Gastroesophageal sphincter (tissue), 3 donors: ENCODE data around the gene MRPL53.

Experiments
- CTCF ChIP-seq, 4 experiments: fragments of 200-600 bp in 2 of 4; fragments of 450-650 bp in 2 of 4; sonication (generic) in 1 of 4; IDR thresholded peaks; one replicate each; pipeline ENCODE4 v1.5.1; 2017 to 2019; ENCODE audit warnings: antibody characterized with exemption in 4 of 4, mild to moderate bottlenecking in 2 of 4, moderate library complexity in 2 of 4
- EP300 ChIP-seq: sonication (generic); formaldehyde crosslinking; IDR thresholded peaks from one replicate; pipeline ENCODE4 v1.6.1; 2017; ENCODE audit warnings: antibody characterized with exemption, mild to moderate bottlenecking
- POLR2A ChIP-seq, 2 donors: fragments of 450-650 bp; IDR thresholded peaks; one replicate each; pipeline ENCODE4 v1.6.1; 2017; ENCODE audit warnings: antibody characterized with exemption in 2 of 2, mild to moderate bottlenecking in 2 of 2, moderate library complexity in 1 of 2
- POLR2AphosphoS5 ChIP-seq: sonication (generic); formaldehyde crosslinking; IDR thresholded peaks from one replicate; pipeline ENCODE4 v1.6.1; 2017; ENCODE audit warnings: antibody characterized with exemption

GRCh38 chr2:74438248-74438647 is 34.2 kb downstream of the MRPL53 start:
- no peak for TF ChIP-seq POLR2A (IDR thresholded peaks at IDR 0.05)
- no peak for TF ChIP-seq CTCF (IDR thresholded peaks at IDR 0.05)
- TF ChIP-seq POLR2AphosphoS5, result no peak
- TF ChIP-seq EP300, result no peak
